Posterior cingulate gyrus (tissue), 11 donors: ENCODE data around the gene NOS3.
A peak's percentile ranks its signal among the peaks of the same experiment; 100 is the strongest.
"Not testable (repeated sequence)": the region's sequence is repeated elsewhere in the genome, so short reads cannot be mapped to it uniquely, and the experiment has no call there.

Experiments
- DNase-seq, 10 donors: peaks; one replicate each; pipeline versions ENCODE4 v3.0.0 to v3.0.0-alpha.2; 2020 to 2021; ENCODE audit warnings: mixed read lengths in 3 of 10
- intact Hi-C: fragments of 100-400 bp; cut with DNase I; formaldehyde crosslinking; loops from one replicate; pipeline ENCODE4 v1.15.1; 2023

NOS3 gene

DNA sequence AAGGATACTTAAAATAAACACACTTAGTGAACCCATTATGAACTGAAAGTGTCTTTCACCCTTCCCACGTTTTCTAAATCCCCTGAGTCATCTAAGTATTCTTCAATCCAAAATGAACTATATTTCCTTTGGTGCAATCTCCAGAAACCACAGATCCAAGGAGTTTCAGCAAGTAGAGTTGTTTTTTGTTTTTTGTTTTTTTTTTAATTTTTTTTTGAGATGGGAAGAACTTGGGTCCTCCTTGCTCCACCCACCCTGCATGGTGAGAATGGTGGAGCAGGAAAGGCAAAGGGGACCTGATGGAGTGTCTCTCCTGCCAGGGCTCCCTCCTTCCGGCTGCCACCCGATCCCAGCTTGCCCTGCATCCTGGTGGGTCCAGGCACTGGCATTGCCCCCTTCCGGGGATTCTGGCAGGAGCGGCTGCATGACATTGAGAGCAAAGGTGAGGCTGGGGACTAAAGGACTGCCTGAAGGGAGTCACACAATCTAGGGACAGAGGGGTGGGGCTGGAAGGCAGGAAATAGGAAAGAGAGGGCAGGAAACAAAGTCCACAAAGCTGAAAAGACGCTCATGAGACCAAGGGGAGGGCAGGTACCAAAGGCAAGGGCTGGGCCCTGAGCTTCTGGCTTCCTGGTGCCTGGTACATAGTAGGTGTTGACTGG is 21.3 kb downstream of the NOS3 start:
- DNase-seq: peak in 1 of 10 donors; percentile 70
- intact Hi-C loops: no loop called here

DNA sequence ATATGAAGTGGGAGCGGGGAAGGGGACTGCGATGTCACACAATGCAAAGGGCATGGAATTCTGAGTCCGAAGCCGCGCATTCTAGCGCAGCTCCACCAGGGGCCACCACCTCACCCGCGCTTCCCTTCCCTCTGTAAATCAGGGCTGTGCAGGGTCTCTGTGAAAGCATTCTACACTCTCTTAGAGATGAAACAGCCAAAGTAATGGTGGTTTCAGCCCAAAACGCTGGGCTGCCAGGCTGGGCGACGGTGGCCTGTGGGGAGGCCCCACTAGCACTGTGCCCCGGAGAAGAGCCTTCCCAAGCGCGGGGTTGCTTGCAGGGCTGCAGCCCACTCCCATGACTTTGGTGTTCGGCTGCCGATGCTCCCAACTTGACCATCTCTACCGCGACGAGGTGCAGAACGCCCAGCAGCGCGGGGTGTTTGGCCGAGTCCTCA is 22.1 kb downstream of the NOS3 start:
- intact Hi-C loops: loop anchor here (1.0 kb wide), 1 partner anchor 98 kb away; no protein-coding TSS in a partner anchor
- peak in 1 of 10 donors; percentile 80 for DNase-seq

DNA sequence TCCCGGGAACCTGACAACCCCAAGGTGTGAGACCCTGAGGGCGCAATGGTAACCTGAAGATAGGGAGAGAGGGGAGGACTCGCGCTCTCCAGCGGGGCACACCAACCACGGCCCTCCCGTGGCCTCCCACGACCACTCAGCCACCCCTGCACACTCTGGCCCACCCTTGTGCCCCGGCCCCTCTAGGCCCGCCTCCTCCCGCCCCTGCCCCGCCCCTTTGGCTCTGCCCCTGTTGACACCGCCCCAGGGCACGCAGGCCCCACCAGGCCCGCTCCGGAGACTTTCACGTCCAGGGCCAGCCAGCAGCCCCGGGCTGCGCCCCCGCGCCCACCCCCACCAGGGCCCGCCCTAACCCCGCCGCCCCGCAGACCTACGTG is 22.5 kb downstream of the NOS3 start:
- DNase-seq: no peak
- intact Hi-C loops: loop anchor here (1.0 kb wide), 1 partner anchor 98 kb away; no protein-coding TSS in a partner anchor

DNA sequence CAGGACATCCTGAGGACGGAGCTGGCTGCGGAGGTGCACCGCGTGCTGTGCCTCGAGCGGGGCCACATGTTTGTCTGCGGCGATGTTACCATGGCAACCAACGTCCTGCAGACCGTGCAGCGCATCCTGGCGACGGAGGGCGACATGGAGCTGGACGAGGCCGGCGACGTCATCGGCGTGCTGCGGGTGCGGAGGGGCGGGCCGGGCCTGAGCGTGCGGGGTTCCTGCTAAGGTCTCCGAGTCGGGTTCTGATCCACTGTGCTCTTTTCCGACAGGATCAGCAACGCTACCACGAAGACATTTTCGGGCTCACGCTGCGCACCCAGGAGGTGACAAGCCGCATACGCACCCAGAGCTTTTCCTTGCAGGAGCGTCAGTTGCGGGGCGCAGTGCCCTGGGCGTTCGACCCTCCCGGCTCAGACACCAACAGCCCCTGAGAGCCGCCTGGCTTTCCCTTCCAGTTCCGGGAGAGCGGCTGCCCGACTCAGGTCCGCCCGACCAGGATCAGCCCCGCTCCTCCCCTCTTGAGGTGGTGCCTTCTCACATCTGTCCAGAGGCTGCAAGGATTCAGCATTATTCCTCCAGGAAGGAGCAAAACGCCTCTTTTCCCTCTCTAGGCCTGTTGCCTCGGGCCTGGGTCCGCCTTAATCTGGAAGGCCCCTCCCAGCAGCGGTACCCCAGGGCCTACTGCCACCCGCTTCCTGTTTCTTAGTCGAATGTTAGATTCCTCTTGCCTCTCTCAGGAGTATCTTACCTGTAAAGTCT is 23.1 kb downstream of the NOS3 start:
- DNase-seq: peak; percentile 63 to 99 (median 86)
- intact Hi-C loops: loop anchor here (1.0 kb wide), 1 partner anchor 97 kb away; no protein-coding TSS in a partner anchor

DNA sequence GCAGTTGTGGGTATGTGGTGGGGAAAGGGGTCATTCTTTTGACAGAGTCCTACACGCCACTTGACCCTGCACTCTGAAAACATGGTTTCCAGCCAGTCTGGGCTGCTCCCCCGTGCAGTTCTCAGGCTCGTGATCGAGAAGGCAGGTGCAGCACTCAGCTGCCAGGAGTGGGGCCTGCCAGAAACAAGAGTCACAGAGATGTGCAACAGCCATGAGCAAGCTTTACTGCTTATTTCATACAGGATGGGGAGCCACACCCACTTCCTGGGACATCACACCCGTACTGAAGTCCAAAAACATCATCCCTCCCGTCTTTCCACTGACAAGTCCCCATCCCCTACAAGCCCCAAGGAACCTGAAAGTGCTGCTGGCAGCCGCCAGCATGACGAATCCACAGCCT is 24.1 kb downstream of the NOS3 start:
- intact Hi-C loops: no loop called here
- DNase-seq: no peak

DNA sequence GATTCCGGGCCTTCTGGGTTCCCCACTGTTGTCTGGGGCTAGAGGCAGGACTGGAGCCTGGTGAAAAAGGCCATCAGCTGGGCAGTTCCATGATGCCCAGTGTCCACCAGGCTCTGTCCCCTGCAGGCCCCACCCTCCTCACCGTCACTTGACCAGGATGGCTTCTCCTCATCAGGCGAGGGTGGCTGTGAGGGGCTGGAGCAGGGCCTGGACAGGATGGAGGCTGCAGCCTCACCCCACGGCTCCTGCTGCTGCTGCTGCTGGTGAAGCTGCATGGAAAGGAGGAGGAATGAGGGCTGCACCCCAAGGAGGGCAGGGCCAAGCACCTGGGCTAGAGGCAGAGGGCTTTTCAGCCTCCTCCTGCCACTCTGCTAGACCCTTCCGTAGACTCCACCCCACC is 25.1 kb downstream of the NOS3 start:
- intact Hi-C loops: no loop called here
- no peak for DNase-seq

DNA sequence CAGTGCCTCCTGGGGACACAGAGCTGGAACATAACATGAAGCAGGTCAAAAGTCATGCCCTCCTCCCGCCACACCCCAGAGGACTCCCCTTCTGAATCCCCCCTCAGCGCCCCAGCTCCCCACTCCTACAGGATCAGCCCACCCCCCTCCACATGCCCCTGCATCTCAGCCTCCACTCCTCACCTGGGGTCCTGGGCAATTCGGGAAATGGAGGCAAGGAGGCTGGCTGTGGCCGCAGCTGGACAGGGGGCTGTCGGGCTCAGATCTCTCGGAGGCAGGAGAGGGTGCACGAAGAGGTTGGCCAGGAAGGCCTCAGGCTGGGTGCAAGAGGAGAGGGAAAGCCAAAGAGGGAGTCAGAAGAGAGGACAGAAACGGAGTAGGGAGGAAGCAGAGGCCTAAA is 25.7 kb downstream of the NOS3 start:
- peak in 1 of 10 donors; percentile 35 for DNase-seq
- intact Hi-C loops: no loop called here

DNA sequence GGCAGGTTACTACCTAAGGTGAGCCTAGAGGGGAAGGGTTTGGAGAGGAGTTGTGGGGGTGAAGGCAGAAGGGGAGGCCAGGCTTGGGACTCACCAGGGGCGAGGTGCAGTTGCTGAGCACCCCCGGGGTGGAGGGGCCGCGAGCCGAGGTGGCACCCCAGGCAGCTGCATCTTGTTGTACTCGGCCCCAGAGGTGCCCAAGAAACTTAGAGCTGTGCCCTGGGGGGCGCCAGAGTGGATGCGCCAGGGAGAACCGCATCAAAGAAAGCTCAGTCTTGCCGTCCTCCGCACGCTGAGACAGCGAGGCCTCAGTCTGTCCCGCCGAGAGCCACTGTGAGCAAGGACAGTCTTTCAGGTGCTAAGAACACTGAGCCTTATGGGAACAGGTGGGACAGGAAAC is 26.1 kb downstream of the NOS3 start:
- no peak for DNase-seq
- intact Hi-C loops: no loop called here

DNA sequence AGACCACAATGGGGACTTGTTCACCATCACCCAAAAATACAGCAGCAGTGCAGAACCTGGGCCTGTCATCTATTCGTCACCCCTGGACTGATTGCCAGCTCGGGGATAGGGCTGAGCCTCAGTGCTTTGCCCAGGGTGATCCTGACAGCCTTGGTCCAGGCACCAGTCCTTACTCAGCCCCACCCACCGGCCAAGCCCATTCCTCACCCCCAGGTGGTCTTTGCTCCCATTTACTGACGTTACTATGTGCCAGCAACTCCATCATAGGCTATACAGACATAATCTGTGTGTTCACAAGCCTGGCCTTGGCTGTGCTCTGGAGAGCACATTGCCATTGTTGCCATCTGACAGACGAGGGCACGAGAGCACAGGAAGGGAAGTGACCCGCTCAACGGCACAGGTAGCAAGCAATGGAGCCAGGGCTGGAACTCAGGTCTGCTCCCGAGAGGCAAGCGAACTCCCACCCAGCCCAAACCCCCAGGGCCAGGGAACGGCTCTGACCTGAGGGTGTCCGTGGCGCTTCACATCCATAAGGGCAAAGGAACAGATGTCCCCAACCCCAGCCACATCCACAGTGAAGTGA is 26.6 kb downstream of the NOS3 start:
- intact Hi-C loops: no loop called here

DNA sequence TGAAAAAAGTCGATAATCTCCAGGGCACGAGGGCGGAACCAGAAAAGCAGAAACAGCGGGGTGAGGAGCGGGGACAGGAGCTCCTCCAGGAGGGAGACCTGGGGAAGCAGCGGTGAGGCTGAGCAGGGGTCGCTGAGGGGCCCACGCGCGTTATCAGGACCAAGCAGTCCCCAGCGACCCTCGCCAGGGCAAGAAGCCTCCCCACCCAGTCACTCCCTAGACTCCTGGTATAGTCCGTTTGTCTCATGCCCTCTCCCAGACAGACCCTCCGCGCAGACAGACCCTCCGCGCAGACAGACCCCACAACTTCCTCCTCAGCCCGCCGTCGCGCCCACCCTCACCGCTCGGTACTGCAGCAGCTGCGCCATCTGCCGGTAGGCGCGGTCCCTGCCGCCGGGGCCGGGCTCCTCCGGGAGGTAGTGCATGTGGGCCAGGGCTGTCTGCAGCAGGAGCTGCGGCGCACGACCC is 27.2 kb downstream of the NOS3 start:
- intact Hi-C loops: no loop called here
- DNase-seq: peak; percentile 39 to 96 (median 75)

More for the DNA sequence above, 26.6 kb downstream of the NOS3 start:
- DNase-seq: no peak

DNA sequence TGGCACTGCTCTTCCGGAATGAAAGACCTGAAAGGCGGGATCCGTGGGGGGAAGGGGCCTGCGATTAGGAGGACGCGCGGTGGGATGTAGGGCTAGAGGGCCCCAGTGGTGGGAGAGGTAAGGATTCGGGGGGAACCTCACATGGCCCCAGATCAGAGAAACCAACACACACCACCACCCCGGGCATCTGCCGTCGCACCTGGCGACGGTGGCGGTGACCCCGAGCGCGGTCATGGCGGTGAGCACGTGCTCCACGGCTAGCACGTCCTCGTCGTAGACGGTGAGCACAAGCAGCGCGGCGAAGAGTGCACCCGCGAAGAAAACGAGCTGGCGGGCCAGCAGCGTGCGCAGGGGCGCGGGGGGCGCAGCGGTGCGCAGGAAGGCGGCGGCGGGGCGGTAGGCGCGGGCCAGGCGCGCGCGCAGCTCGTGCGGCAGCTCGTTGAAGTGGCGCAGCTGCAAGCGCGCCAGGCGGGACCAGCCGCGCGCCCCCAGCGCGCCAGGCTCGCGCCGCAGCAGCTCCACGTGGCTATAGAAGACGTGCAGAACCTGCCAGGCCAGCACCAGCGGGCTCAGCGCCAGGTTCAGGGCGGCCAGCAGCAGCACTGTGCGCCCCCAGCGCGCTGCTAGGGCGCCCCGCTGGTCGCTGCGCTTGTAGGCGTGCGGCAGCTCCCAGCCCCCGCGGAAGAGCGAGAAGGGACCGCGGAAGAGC is 27.8 kb downstream of the NOS3 start:
- DNase-seq: peak in 6 of 10 donors; percentile 22 to 91 (median 34)
- intact Hi-C loops: no loop called here

DNA sequence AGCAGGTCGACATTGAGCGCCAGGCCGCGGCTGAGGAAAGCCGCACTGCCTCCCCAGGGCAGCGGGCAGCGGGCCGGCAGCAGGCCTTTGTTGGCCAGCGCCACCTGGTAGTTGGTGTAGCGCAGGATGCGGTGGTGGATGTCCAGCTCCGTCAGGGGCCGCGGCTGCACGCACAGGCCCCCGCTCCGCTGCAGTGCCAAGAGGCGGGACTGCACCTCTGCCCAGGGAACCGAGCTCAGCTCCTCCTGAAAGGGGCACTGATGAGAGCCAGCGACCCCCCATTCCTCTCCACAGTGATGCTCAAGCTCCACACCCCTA is 28.3 kb downstream of the NOS3 start:
- intact Hi-C loops: no loop called here
- DNase-seq: peak in 2 of 10 donors; percentile 64 to 82

DNA sequence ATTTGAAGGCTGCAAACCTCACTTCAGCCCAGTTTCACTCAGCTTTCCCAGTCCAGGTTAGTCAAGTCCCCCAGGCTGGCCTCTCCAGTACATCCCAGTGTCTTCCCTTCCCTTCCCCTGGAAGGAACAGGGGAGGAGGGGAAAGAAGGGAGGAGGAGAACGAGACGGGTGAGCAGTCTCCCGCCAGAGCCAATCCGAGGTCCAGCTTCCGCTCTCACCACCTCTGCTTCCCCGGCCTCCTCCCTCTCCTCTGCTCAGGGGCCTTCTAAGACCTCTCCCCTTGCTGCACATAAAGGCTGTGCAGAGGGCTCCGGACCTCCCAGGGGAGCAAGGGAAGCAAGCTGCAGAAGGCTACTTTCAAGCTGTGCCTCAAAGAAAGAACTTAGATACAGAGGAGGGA is 29.4 kb downstream of the NOS3 start:
- intact Hi-C loops: no loop called here

DNA sequence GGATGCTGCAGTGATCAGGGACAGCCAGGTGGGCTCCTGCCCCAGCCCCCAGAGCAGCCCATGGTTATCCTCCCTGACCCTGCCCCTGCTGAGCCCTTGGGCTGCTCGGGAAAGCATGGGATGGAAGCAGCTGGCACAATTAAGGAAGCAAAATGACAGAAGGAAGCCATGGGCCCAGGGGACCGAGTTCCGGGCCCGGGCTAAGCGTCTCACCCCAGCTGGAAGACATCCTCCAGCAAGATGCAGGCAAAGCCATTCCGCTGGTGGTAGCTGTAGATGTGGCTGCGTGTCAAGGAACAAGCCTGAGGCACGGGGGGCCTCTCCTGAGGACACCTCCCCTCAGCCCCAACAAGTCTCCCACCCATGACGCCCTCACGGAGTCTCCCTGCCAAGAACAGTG is 32.4 kb downstream of the NOS3 start:
- peak in 1 of 10 donors; percentile 66 for DNase-seq
- intact Hi-C loops: no loop called here

More for the DNA sequence above, 29.4 kb downstream of the NOS3 start:
- no peak for DNase-seq

DNA sequence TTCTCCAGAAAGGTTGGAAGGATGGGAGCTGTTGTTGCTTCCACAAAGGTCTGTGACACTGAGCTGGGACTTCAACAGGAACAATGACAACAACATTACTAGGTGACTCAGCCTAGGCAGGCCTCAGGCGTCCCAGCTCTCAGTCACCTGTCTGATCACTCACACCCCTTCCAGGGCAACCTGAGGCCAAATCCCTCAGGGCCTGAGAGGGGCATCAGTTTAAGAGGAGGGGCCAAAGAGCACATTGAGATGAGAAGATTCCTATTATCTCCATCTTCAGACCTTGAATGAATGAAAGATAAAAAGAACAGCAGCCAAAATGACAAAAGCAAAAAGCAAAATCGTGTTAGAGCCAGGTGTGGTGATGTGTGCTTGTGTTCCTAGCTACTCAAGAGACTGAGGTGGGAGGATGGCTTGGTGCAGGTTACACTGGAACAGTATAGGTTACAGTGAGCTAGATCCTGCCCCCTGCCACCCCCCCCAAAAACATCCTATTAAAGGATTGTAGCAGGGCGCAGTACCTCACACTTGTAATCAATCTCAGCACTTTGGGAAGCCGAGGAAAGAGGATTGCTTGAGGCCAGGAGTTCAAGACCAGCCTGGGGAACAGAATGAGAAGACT is 33.7 kb downstream of the NOS3 start, which contains the start of gene ATG9B:
ATG9B (minus strand) TSS at position 60 of the 622 bp plus-strand sequence. CDS start 71 bp downstream, outside the sequence.
- intact Hi-C loops: no loop called here
- DNase-seq: no peak

DNA sequence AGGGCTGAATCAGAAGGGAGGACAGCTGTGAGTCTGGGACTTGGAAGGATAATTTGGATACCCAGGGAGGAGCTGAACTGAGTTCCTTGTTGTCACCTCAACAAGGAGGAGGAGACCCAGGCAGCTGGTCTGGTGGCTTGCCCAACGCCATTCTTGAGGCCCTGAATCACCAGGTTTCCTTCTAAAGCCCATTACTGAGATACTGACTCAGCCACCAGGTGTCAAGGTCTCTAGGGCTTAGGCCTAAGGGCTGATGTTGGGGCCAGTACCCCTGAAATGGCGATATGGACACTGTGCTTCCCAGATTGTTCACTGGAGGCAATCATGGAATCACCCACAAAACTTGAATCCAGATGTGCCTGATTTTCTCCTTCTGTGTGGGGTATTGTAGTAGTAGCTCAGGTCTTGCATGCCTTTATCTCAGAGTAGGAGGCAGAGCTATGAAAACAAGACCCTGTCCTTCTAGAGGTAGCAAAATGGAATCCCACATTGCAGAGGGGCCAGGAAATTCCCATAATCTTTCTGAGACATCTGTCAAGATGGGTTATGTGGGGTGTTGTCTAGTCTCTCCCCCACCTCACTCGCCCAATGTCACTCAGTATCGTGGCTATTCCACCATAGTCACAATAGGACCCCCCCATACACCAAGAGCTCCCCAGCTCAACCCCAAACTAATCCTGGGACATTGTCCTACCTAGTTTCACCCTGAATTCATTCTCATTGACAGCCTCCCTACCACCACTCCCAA is 35.3 kb downstream of the NOS3 start:
- DNase-seq: no peak
- intact Hi-C loops: no loop called here

DNA sequence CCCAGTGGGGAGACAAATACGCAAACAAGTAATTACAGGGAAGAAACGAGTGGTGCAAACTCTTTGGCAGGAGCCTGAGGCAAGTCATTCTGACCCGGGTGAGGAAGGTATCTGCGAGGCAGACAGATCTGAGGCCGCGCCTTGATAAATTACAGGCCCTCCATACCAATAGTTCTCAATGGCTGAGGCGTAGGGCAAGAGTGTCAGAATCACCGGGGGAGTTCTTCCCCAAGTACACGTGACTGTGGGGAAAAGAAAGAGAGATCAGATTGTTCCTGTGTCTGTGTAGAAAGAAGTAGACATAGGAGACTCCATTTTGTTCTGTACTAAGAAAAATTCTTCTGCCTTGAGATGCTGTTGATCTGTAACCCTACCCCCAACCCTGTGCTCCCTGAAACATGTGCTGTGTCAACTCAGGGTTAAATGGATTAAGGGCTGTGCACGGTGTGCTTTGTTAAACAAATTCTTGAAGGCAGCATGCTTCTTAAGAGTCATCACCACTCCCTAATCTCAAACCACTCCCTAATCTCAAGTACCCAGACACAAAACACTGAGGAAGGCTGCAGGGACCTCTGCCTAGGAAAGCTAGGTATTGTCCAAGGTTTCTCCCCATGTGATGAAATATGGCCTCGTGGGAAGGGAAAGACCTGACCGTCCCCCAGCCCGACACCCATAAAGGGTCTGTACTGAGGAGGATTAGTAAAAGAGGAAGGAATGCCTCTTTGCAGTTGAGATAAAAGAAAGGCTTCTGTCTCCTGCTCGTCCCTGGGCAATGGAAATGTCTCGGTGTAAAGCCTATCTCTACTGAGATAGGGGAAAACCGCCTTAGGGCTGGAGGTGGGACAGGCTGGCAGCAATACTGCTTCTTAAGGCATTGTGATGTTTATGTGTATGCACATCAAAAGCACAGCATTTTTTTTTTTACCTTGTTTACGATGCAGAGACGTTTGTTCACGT is 36.2 kb downstream of the NOS3 start:
- intact Hi-C loops, DNase-seq: not testable (repeated sequence)

DNA sequence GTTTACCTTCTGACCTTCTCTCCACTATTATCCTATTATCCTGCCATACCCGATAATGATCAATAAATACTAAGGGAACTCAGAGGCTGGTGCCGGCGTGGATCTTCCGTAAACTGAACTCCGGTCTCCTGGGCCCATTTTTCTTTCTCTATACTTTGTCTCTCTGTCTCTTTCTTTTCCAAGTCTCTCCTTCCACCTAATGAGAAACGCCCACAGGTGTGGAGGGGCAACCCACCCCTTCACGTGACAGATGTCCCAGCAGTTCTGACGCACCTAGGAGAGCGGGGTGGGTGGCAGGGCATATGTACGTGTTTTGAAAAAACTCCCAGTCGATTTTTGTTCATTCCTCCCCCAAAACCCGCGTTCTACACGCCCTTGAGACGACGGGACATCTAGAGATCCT is 36.9 kb downstream of the NOS3 start:
- DNase-seq: not testable (repeated sequence)
- intact Hi-C loops: loop anchor here (1.0 to 2.0 kb wide), 2 partner anchors 31 to 59 kb away; partner anchors contain the start of gene AGAP3
